GM12873 (cell line): ENCODE measurements around the gene NAP1L1.

ENCODE experiments used
- TF ChIP-seq, protein P1 (sequence below): IDR thresholded peaks from 2 replicates; pipeline ENCODE4 v1.5.1; 2012; ENCODE audit warnings: low read depth, mild to moderate bottlenecking, moderate library complexity, low read length, control low read depth; ENCODE audit not compliant: insufficient read depth; ENCODE audit errors: missing control alignments

Gene NAP1L1

DNA sequence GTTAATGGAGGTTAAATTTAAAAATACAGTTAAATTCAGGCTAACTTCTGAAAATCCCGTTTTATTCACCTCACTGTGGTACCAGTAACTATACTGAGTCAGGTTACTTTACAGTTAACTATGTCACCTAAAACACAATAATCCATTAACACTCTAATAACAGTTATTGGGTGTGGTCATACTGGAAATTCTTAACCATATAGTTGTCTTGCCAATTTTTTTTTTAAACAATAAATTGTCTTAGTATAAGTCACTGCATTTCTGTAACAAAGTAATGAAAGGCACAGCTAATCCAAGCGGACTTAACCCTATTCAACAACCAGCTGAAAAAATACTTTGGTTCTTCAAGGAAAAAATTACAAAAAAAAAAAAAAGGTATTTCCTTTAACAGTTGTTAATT, 36.7 kb downstream of the NAP1L1 start:
- TF ChIP-seq, protein P1, sequence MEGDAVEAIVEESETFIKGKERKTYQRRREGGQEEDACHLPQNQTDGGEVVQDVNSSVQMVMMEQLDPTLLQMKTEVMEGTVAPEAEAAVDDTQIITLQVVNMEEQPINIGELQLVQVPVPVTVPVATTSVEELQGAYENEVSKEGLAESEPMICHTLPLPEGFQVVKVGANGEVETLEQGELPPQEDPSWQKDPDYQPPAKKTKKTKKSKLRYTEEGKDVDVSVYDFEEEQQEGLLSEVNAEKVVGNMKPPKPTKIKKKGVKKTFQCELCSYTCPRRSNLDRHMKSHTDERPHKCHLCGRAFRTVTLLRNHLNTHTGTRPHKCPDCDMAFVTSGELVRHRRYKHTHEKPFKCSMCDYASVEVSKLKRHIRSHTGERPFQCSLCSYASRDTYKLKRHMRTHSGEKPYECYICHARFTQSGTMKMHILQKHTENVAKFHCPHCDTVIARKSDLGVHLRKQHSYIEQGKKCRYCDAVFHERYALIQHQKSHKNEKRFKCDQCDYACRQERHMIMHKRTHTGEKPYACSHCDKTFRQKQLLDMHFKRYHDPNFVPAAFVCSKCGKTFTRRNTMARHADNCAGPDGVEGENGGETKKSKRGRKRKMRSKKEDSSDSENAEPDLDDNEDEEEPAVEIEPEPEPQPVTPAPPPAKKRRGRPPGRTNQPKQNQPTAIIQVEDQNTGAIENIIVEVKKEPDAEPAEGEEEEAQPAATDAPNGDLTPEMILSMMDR = no peak

DNA sequence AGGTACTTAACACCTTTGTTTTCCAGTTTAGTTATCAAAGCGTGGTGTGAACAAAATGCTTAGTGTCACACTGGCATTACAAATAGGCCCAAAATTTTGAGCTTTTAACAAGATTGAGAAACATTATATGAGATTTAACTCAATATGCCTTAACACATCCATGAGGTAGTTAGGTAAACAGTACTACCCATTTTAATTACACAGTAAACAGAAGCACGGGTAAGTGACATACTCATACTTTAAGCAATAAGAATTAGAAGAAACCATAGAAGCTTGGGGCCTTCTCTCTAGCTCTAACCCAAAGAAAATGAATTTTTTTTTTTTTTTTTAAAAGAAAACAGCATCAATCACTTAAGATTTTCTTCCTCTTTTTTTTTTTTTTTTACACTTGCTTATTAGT, 37.4 kb downstream of the NAP1L1 start:
- TF ChIP-seq, protein P1 = no peak

DNA sequence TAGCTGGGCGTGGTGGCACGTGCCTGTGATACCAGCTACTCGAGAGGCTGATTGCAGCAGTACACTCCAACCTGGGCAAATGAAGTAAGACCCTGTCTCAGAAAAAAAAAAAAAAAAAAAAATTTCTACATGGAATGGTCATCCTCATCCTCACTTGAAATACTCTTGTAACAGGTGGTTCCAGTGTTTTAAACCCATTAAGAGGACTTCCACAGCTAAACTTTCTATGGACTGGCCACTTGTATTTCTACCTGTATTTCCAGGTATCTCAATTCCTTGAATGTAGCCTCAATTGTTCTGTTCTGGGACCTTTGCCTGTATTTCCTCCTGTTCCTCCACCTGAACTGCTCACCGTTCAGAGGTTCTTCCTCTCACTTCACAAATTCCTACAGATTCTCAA, 41.1 kb downstream of the NAP1L1 start:
- TF ChIP-seq, protein P1 = no peak

DNA sequence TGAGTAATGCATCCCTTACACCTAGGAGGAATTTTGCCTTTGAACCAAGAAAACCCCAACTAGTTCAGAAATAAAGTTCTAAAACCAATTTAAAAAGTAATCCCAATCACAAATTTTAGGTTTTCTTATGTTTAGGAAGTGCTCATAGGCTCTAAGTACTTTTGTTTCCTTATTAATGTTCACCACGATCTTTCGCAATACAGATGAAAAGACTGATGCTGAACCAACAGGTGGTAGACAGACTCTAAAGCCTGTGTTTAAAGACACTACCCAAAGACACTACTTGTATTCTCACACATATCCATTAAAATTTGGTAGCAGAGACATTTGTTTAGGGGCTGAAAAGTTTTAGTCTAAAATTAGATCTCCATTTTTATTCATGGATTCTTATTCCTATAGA, 42.3 kb downstream of the NAP1L1 start:
- TF ChIP-seq, protein P1 = no peak

DNA sequence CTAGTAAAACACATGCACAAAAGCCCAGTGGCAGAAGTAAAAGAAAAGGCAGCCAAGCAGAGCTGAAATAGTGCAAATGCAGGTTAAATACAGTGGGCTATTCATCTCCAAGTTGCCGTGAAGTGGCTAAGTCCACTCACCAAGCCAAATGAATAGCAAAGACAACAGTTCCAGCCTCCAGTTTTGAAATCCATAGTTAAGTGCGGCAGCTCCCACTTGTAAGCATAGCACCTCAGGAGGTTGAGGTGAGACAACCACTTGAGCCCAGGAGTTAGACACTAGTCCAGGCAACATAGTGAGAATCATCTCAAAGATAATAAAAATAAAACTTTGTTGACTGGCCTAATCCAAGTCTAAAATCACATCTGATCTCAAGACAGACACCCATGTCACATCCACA, 43.1 kb downstream of the NAP1L1 start:
- TF ChIP-seq, protein P1 = no peak

DNA sequence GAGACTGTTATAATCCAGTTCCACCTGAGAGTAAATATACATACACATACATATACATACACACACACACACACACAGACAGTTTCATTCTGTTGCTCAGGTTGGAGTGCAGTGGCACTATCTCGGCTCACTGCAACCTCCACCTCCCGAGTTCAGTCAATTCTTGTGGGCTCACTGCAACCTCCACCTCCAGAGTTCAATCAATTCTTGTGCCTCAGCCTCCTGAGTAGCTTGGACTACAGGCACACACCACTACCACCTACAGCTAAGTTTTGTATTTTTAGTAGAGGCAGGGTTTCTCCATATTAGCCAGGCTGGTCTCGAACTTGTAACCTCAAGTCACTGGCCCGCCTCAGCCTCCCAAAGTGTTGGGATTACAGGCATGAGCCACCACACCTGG, 44.0 kb downstream of the NAP1L1 start:
- TF ChIP-seq, protein P1 = no peak

DNA sequence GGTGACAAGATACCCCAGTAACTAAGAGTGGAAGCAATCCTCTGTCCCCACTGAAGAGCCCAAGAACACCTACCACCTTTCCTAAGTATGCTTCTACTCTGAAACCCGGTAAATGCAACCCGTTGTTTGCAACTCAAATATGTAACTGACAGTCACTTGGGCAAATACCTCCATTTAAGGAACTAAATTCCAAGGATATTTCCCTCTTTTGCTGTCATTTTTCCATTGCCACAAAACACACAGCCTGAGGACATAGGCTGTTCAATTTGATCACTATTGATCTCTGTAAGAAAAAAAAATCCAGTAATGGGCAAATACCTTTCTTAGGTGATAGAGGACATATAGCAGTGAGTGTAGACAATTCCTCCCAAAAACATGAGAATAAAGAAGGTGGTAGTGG, 46.3 kb downstream of the NAP1L1 start:
- TF ChIP-seq, protein P1 = no peak
